Cerebellar nuclear complex (tissue), 1 donor: ENCODE data around the gene PBX1.

Experiments used
- DNase-seq, 2 experiments: peaks; one replicate each; lab custom pipeline; 2025; lab: John Stamatoyannopoulos, UW

Gene PBX1

DNA sequence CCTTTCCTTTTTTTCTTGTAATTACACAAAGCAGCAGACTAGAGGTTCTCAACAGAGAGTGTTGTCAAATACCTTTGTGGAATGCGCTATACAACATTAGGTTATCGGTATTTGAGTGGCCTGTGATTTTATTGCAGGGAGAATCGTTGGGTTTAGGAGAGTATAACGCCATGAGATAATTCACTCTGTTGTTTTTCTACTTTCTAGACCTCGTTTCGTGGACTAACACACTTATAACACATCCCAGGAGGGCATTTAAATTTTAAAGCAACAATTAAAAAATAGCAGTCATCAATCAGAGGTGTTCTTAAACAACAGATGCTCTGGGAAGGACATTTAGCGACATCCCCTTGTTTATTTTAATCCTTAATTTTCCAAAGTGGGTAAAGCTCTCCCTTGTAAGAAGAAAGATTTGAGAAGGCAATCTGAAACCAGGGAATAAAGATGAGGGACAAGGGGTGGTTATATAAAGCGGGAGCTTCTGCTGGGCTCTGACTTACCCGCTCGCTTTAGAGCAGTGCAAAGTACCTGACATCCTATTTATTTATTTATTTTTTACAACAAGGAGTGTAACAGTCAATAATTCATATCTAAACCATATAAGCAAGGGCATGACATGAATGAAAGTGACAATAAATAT, 4.9 kb downstream of the PBX1 start:
- DNase-seq = no peak

DNA sequence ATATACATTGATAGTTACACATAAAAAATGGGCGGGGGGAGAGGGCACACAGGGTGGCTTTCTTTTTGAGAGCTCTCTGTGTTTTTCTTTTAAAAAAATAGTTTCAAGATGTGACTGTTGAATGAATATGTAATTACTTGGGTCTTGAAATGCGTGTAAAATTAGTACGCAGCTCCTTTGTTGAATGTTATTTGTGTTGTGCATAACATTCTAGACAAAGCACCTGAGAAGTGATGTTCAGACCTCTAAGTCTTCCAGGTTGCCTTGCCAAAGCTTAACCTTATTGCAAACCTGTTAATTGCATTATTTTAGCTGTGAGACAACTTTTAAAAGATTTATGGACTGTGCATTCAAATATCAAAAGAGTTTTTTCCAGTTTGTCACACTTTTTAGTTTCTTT, 5.4 kb downstream of the PBX1 start:
- no peak for DNase-seq

DNA sequence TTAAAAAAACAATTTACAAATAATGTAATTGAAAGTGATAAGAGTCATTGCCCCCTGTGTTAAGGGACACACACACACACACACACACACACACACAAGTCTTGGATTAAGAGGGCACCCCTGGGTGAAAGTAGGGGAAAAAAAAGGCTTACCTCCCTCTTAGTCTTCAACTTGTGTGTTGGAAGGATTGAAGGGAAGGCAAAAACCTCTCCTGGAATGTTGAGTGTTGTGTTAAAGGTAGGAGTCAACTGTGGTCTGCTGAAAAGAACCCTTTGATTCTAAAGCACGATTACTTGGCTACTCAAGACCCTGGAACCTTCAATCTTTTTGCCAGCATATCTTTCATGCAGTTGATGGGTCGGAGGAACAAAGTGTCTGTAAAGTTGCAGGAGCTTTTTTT, 6.4 kb downstream of the PBX1 start:
- no peak for DNase-seq

DNA sequence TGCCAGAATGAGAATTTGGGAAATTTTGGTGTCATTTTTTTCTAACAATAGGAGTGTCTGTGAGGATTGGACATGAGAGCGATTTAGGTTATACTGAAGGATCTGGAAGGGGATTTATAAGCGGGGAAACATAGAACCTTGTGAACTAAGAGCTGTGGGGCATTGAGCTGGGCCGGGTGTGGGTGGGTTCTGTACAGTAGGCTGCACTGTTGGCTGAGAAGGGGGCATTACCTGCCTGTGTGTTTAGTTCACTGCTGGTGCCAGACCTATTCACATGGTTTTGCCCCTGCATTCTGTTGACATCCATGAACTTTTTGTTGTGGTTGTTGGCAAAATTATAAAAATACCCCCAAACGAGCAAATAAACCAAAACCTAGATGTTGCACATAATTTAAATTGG, 8.8 kb downstream of the PBX1 start:
- DNase-seq = no peak

DNA sequence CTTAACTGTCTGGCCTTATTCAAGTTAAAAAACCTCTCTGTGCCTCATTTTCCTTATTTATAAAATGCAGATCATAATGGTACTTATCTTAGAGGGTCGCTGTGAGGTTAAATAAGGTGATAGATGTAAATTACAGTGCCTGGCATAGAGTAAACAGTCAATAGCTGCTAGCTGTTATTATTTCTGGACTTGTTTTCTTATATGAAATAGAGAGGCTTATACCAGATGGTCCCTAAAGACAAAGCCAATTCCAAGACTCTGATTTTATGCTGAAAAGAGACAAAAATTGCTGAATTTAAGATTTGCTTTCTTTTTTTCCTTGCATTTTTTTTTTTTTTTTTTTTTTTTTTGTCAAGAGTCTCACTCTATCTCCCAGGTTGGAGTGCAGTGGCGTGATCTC, 10.3 kb downstream of the PBX1 start:
- no peak for DNase-seq

DNA sequence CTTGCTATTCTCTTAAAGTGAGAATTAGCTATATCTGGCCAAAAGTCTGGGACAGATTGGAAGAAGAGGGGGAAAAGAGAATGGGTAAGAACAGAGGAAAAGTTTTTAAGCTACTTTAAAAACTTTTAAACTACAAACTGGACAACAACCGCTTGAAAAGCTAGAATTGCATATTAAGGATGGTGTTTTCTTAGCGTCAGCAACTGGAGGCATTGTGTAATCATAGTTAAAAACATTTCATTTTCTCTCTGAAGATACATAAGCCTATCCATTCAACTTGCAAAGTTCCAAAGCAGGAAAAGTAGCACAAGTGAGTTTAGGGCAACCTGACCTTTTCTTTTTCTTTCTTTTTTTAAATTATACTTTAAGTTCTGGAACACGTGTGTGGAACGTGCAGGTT, 10.9 kb downstream of the PBX1 start:
- no peak for DNase-seq

DNA sequence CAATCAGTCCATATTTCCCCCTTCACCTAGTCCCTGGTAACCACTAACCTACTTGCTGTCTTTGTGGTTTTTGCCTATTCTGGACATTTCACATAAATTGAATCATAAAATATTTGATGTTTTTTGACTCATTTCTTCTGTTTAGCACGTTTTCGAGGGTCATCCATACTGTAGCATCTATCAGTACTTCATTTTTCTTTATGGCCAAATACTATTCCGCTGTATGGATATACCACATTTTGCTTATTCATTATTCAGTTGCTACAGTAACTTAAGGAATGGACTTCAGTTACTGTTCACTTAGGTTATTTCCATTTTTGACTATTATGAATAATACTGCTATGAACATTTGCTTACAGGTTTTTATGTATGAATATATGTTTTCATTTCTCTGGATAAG, 12.3 kb downstream of the PBX1 start:
- DNase-seq = no peak

DNA sequence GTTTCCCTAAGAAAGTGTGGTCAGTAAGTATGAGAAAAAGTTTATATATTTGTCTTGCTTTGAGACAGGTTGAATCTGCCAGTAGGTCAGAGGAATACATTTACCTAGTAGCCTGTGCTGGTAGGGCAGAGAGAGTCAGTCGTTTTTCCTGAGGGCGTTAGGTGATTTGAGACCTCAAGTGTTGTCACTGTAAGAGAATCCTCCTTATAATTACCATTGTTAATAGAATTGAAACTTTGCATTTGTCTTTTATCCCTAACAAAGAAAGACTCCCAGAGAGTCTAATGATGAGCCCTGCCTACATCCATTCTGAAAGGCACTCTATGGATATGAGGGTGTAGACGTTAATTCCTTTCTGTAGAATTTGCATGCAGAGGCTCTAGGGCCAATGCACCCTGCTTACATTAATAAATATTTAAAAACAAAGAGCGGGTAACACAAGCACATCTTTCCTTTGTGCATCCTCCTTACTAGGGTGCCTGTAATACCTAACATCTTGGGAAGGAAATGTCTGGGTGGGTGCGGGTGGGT, 16.4 kb downstream of the PBX1 start:
- DNase-seq = no peak

DNA sequence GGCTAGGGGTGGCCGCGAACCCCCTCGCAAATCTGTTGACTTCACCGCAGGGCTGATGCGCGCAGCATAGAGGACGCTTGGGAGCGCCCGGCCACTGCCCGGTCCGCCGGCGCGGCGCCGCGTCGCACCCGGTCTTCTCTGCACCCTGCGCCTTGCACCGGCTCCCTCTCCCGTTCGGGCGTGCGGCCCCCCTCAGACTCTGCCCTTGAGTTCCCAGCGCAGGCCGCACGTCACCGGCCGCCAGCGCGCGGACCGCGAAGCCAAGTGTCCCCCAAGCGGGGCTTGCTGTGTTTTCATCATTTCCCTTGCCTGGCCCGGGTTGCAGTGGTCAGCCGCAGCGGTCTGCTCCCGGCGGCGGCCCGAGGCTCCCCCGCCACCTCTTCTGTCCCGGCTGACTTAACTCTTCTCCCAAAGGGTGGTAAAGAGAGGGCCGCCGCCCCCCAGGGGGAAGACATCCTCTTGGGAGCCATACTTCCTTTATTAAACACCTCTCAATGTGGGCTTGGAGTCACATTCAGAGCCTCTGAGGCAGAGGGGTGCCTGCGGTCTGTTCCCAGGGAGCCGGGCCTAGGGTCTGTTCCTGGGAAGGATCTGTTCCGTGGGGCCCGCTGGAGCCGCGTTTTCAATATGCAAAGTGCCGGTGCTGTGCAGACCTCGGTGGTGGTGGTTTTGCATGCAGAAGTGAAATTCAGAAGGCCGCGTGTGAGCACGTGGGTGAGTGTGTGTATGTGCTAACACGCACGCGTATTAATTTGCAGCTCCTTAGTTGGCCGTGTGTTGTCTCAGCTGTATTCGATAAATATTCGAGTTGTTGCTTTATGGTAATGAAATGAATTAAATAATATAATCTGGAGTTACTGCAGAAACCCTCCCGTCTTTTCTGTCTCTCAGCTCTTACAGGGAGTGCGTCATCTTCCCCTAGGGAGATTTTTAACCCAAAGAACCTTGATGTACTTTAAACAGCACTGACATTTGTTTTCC, 17.6 kb downstream of the PBX1 start:
- no peak for DNase-seq

DNA sequence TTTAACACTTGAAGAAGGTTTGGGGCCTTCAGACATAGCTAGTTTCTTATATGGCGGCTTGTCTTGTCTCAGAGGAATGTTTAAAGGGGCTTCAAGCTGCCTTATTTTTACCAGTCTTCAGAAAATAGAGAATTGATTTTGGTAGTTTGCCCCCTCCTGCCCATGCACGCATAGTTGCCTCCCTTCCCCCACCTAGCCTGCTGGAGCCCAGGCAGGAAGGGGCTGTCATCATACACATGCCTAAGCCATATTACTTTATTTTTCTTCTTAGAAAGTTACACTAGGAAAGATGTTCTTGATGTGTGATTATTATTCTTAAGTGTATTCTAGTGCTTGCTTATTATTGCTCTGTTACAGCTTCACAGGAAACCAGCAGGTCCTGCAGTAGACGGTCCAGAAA, 18.3 kb downstream of the PBX1 start:
- DNase-seq = no peak

DNA sequence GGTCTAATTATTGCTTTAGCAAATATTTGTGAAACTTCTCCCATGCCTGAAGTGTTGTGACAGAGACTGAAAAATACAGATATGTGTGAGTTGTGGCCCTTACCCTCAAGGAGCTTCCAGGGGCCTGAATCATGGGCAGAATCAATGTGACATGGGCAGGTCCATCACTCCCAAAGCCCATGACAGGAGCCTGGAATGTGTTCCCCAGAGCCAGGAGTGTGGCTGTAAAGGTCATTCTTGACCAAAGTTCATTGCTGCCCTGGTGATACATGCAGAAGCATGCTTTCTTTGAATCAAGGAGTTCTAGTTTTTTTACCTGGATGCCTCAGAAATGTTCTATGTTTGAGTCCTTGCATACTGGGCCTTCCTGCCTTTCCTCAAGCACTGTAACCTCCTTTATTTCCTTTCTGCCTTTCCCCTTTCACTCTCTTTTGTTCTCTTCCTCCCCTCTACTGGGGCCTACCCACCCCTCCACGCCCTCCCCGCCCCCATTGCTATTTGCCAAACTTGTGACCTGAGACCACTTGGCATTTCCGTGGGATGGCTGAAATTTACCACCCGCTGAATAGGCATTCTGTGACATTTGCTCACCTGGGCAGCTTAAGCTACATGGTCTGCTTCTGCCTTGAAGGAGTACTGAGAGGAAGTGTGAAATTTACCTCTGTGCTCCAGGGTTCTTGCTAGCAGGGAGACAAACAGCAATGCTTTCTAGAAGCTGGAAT, 19.7 kb downstream of the PBX1 start:
- DNase-seq = no peak

DNA sequence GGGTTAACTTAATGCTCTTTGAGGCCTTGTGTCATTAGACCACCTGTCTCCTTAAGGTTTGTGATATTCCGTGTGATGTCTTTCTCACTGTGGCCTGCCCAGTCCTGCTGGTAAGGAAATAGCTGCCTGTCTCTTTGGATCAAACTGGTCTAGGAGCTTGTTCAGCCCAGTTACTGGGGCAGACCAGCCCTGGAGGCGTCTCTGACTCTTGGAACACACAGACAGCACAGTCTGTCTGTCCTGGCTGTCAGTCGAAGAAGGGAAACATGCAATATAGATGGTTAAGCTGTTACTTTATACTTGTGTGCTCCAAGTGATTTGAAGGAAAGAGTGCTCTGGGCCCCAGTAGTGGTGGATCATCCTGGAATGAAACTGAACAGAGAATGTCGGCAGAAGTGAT, 20.4 kb downstream of the PBX1 start:
- no peak for DNase-seq

DNA sequence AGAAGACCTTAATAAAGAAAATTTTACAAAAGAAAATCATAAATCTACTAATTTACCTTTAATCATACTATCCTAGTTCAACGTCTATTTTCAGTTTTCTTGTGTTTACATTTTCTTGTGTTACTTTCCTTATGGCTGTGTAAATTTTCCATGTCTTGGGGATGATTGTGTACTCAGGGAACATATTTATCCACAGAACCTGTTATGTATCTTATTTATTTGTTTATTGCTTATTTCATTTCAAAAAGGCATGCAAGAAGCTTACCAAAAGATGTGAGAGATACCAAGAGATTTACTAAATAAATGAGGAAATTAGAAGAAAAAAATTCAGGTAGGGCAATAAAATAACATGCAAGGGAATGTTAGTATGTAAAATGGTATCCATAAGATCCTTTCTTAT, 22.8 kb downstream of the PBX1 start:
- no peak for DNase-seq

DNA sequence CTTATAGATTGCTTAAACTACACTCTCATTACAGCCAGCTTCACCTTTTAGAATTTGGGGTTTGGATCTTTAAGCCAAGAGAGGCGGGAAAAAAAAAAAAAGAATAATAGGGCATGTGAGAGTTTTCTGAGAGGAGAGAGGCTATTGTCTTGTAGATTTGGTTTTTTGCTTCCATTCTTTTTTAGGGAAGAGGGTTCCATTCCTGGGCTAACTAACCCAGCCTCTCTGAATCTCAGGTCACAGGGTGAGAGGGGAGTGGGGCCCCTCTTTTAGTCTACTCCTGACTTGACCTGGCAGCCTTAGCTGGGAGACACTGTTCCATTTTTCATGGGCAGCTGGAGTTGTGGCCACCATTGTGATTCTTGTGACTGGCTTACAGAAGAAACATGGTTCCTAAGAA, 24.2 kb downstream of the PBX1 start:
- no peak for DNase-seq

DNA sequence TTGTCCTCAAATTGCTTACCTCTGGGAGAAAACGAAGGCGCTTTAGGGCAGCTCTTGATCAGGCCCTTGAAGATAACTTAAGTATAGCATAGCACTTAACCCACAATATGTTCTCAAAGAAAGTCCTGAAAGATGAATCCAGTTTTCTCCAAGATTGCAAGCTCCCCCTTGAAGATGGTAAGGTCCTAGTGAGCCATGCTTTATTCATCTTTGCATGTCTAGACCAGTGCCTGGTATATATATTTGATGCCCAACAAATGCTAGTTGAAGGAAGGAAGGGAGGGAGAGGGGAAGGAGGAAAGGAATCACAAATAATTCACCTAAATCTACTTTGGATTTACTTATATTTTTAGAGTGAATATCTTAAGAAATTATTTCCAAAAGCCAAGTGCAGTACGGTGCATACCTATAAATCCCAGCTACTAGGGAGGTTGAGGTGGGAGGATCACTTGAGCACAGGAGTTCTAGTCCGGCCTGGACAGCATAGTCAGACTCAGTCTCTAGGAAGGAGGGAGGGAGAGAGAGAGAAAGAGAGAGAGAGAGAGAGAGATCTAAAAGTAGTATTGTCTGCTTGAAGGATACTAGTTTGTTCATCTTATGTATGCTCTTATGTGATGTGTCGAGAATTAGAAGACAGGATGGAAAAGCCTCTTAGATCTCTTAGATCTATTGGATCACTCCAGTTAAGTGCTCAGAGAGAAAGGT, 25.0 kb downstream of the PBX1 start:
- no peak for DNase-seq

DNA sequence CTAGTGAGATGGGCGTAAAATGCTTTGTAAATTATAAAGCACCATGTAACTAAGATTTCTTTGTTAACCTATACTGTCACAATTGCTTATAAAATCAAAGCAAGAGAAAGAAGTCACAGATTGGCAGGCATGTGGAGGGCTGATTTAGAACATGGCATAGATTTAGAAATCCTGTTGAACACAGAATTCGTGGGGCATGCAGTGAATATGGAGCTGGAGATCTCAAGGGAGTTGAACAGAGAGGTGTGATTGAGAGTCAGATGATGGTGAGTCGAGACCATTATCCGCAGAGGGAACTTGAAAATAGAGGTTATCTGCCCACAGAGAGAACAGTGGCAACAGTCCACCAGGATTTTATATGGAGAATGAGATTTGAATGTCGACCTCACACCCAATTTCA, 27.6 kb downstream of the PBX1 start:
- DNase-seq = no peak

DNA sequence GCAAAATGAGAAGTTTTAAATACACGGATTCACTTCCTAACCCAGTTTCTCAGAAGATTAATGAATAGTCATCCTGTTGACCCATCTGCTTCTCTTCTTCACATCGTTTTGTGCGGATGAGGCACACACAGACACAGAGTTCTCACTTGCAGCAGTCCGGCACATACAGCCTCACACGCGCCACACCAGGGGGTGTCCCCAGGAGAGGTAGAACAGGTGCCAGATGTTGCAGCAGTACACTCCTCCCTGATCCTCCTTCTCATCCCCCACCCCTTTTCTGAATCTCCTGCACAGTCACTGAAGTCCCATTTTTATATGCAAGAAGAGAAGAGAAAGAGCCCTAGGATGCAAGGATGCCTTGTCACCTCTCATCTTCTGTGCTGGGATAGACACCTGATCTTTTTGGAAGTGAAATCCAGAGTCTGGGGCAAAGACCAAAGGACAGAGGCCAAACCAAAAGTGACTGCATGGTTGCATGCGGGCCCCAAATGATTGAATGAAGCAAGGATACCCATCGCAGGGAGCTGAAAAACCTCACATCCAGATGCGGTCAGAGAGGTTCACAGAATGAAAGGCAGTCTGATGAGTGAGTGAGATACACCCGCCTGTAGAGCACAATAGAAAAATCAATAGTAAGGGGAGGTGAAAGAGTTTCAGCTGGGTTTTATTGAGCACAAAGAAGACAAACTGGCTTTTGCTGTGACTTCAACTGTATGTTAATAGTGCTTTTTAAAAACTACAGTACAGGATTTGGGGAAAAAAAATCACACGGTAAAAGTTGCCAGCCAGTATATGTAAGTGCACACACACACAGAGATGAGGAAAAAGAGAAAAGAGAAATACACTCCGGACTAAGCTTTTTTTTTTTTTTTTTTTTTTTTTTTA, 28.9 kb downstream of the PBX1 start:
- no peak for DNase-seq

DNA sequence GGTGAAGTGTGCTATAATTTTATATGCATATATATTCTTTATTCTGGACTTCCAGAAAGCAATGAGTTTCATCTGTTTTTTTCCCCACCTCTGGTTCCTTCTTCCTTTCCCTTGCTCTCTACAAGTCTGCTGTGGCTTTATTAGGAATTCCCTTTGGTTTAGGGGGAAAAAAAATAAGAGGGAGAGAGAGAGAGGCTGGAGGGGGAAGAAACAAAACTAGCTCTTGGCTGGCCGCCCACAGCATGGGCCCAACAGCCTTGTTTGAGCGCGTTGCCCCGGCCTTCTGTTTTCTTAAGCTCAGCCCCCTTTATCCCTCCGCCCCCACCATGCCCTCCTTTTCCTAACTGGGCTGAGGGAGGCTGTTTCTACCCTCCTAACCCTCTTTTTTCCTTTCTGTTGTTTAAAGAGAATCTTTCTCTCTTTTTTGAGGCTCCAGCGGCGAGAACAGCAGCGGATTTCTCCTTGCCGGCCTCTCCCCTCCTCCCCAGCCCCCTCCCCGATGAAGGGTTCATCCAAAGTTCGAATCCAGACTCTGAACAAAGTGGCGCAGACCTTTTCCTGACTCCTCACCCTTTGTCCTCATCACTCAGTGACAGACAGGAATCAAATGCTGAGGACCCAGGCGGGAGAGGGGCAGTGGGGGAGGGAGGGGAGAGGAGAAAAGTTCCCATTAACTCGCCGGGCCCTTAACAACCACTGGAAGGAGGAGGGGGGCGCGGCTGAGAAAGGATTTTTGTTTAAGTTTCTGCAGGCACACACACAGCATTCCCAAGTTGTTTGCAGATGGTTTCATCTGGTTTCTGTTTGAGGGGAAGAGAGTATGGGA, 29.7 kb downstream of the PBX1 start:
- no peak for DNase-seq

DNA sequence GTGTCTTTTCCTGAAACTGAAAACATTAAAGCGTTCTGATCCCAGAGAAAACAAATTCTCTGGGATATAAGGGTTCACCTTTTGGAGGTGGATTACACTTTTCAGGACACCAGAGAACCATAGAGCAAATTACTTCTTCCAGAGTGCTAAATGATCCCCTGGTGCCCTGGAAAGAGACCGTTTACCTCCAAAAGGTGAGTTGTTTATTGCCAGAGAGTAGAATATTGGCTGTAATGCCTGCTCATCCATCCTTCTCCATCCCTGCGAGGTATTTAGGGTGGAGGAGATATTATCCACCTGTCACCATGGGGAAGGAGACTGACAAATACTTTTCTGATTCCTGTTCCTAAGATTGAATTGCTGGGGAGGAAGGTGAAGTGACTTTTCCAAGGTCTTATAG, 30.4 kb downstream of the PBX1 start:
- no peak for DNase-seq

DNA sequence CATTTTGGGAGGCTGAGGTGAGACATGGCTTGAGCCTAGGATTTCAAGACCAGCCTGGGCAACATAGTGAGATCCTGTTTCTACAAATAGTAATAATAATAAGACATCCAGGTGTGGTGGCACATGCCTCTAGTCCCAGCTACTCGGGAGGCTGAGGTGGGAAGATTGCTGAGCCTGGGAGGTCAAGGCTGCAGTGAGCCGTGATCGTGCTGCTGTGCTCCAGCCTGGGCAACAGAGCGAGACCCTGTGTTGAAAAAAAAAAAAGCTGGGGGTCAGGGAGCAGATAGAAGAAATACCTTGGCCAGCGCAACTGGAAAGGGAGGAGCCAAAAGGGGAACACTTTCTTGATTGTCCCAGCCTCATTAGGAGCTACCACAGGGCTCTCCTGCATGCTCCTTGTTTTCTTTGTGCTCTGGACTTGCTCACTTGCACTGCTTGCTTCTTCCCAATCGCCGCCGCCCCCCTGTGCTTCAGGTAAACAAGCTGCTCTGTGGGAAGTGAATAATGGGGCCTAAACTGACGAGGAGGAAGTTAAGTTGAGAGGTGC, 31.1 kb downstream of the PBX1 start:
- no peak for DNase-seq
